Stomach (tissue), 9 donors: Measurements from ENCODE around the gene CCT4. TPM values are rescaled to one million over a fixed set of nuclear protein-coding genes. Genes with fewer than 3 reads are reported as not detected.

Experiments
- DNase-seq, 2 donors: peaks; one replicate each; pipeline versions ENCODE4 v3.0.0 to v3.0.0-alpha.2; 2013 to 2019
- H3K27ac ChIP-seq, 5 donors: fragments of 200-600 bp in 4 of 5; sonication (generic) in 4 of 5; one replicate each; pipeline ENCODE4 v1.5.1; 2013 to 2019; ENCODE audit warnings: mild to moderate bottlenecking in 1 of 5, moderate library complexity in 1 of 5
- H3K27me3 ChIP-seq, 3 donors: fragments of 200-600 bp; sonication (generic); one replicate each; pipeline ENCODE4 v1.5.1; 2017 to 2019; ENCODE audit warnings: mixed run types in 1 of 3
- H3K36me3 ChIP-seq, 4 donors: fragments of 200-600 bp; sonication (generic); 1 replicate in 3 of 4; 2 replicates in 1 of 4; pipeline ENCODE4 v1.5.1; 2016 to 2019
- H3K4me1 ChIP-seq, 4 donors: fragments of 200-600 bp; sonication (generic); one replicate each; pipeline ENCODE4 v1.5.1; 2016 to 2019
- H3K4me3 ChIP-seq, 4 donors: fragments of 200-600 bp; sonication (generic) in 3 of 4; one replicate each; pipeline ENCODE4 v1.5.1; 2016 to 2019; ENCODE audit warnings: mild to moderate bottlenecking in 1 of 4
- H3K9me3 ChIP-seq, 4 donors: fragments of 200-600 bp; sonication (generic); one replicate each; pipeline ENCODE4 v1.5.1; 2016 to 2019
- CTCF ChIP-seq, 7 experiments: fragments of 450-650 bp in 4 of 7; fragments of 200-600 bp in 3 of 7; sonication (generic) in 3 of 7; IDR thresholded peaks; one replicate each; pipeline ENCODE4 v1.5.1; 2016 to 2019; ENCODE audit warnings: antibody characterized with exemption in 7 of 7, control low read depth in 2 of 7, mild to moderate bottlenecking in 1 of 7
- EP300 ChIP-seq: sonication (generic); formaldehyde crosslinking; IDR thresholded peaks from one replicate; pipeline ENCODE4 v1.6.1; 2017; ENCODE audit warnings: antibody characterized with exemption
- POLR2A ChIP-seq, 4 donors: fragments of 450-650 bp; IDR thresholded peaks; one replicate each; pipeline ENCODE4 v1.6.1; 2016; ENCODE audit warnings: antibody characterized with exemption in 4 of 4, control low read depth in 2 of 4, mild to moderate bottlenecking in 1 of 4, moderate library complexity in 1 of 4
- POLR2AphosphoS5 ChIP-seq, 3 donors: sonication (generic); formaldehyde crosslinking; IDR thresholded peaks; one replicate each; pipeline ENCODE4 v1.6.1; 2016; ENCODE audit warnings: antibody characterized with exemption in 3 of 3
- WGBS, 5 donors: extraction: QIAGEN DNeasy Blood & Tissue Kit in 3 of 5; methylation state at CpG; one replicate each; pipeline versions ENCODE4 v1.1.5 to v1.1.7; 2013 to 2018; 5-methylcytosine and 5-hydroxymethylcytosine counted together
- intact Hi-C: fragments of 100-400 bp; cut with DNase I; formaldehyde crosslinking; loops from one replicate; pipeline ENCODE4 v1.15.1; 2023; ENCODE audit warnings: low total_unique reads
- polyA plus RNA-seq, 3 donors: library from polyadenylated mRNA; stranded (reverse); fragments of 200-250 nt; gene quantifications; one replicate each; pipeline ENCODE4 v1.2.3, GENCODE V29; 2013
- total RNA-seq, 5 donors: library from RNA; depleted of rRNA; stranded (reverse); fragments of >200 nt; gene quantifications; one replicate each; pipeline versions ENCODE4 v1.1.0 to v1.2.3, GENCODE V29; 2014 to 2016
- donor health status: healthy with polysubstance abuse.
- donor health status: Bipolar disorder and iron deficiency.
- donor health status: healthy.

The CCT4 gene
- total and polyA plus RNA-seq, 8 donors: 18.5 to 109 (median 62.4) TPM

DNA sequence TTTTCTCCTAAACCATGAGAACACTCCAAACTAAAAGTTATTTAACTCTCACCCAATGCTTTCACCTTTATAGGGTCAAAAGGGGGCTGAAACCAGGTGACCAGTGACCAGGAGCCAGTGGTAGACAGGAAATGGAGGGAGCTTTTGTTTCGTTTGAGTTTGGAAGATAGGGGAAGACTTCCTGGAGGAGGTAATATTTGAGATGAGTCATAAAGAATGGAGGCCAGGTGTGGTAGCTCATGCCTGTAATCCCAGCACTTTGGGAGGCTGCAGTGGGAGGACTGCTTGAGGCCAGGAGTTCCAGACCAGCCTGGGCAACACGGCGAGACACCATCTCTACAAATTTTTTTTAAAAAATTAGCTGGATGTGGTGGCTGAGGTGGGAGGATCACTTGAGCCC is 43.1 kb downstream of the CCT4 start:
- TF ChIP-seq POLR2AphosphoS5 (IDR thresholded peaks at IDR 0.05): no peak
- TF ChIP-seq CTCF (IDR thresholded peaks at IDR 0.05): no peak
- TF ChIP-seq EP300: no peak
- TF ChIP-seq POLR2A (IDR thresholded peaks at IDR 0.05): no peak
- WGBS, 5 donors: 76 to 86% (median 82%) methylated on average over 3 of the region's 3 CpGs
- Histone ChIP-seq H3K9me3 (no peaks in the 10 kb centered on the region), H3K27me3 (no peaks in the 10 kb centered on the region), H3K4me3 (no peak overlapping the region), H3K36me3 (peaks cover 0 to 51% (median 12%) of the 10 kb centered on the region in 4 donors), H3K4me1 (peaks cover 0 to 5% (median under 1%) of the 10 kb centered on the region in 4 donors), H3K27ac (no peak overlapping the region)
- intact Hi-C loops: no loop called here
- DNase-seq: no peak

- H3K4me3 ChIP-seq: no peak overlapping the region
- H3K27me3 ChIP-seq: no peaks in the 10 kb centered on the region
- no peaks in the 10 kb centered on the region for H3K9me3 ChIP-seq
- 92 to 97% (median 94%) methylated on average over 3 of the region's 3 CpGs for WGBS, 5 donors
- H3K4me1 ChIP-seq: no peaks in the 10 kb centered on the region
- intact Hi-C loops: no loop called here
- TF ChIP-seq EP300 (no peak), POLR2A (IDR thresholded peaks at IDR 0.05) (no peak), CTCF (IDR thresholded peaks at IDR 0.05) (no peak), POLR2AphosphoS5 (IDR thresholded peaks at IDR 0.05) (no peak)
- DNase-seq: no peak
- peaks cover 0 to 66% (median 20%) of the 10 kb centered on the region in 4 donors for H3K36me3 ChIP-seq
- H3K27ac ChIP-seq: no peak overlapping the region
Measured at GRCh38 chr2:61841286-61841685, 47.2 kb downstream of the CCT4 start.

GRCh38 chr2:61834893-61835292 is 53.6 kb downstream of the CCT4 start:
- no peak overlapping the region for H3K4me3 ChIP-seq
- no peak overlapping the region for H3K27ac ChIP-seq
- WGBS, 5 donors: 43 to 97% (median 86%) methylated on average over 1 of the region's 1 CpG
- intact Hi-C loops: no loop called here
- no peaks in the 10 kb centered on the region for H3K4me1 ChIP-seq
- no peaks in the 10 kb centered on the region for H3K27me3 ChIP-seq
- DNase-seq: no peak
- no peaks in the 10 kb centered on the region for H3K9me3 ChIP-seq
- TF ChIP-seq POLR2AphosphoS5 (IDR thresholded peaks at IDR 0.05) (no peak), POLR2A (IDR thresholded peaks at IDR 0.05) (no peak)
- peaks cover 0 to 28% (median 14%) of the 10 kb centered on the region in 4 donors for H3K36me3 ChIP-seq

GRCh38 chr2:61833971-61834370 is 54.5 kb downstream of the CCT4 start:
- H3K36me3 ChIP-seq: peaks cover 0 to 20% (median 10%) of the 10 kb centered on the region in 4 donors
- WGBS, 5 donors: 92 to 97% (median 94%) methylated on average over 1 of the region's 1 CpG
- no peaks in the 10 kb centered on the region for H3K4me1 ChIP-seq
- no peak overlapping the region for H3K4me3 ChIP-seq
- no peak for DNase-seq
- no peak for TF ChIP-seq CTCF (IDR thresholded peaks at IDR 0.05)
- intact Hi-C loops: no loop called here
- no peaks in the 10 kb centered on the region for H3K27me3 ChIP-seq
- H3K9me3 ChIP-seq: no peaks in the 10 kb centered on the region
- no peak overlapping the region for H3K27ac ChIP-seq

DNA sequence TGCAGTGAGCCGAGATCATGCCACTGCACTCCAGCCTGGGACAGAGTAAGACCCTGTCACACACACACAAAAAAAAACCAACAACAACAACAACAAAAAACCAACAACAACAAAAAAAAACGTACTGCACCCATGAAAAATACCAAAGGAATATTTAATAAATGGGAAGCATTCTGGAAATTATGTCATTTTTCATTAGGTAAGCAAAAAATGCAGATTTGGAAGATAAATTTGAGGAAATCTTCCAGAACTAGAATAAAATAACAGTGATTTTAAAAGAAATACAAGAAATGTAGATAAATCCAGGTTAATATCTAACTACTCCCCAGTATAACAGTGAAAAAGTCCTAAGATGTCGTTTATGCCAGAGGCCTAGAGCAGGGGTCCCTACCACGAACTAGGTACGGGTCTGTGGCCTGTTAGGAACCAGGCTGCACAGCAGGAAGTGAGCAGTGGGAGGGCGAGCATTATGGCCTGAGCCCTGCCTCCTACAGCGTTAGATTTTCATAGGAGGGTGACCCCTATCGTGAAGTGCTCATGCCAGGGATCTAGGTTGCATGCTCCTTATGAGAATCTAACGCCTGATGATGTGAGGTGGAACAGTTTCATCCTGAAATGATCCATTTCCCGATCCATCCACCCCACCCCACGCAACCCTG is 56.1 kb downstream of the CCT4 start:
- intact Hi-C loops: no loop called here
- Histone ChIP-seq H3K27me3 (no peaks in the 10 kb centered on the region), H3K4me3 (no peak overlapping the region), H3K9me3 (no peaks in the 10 kb centered on the region), H3K4me1 (no peaks in the 10 kb centered on the region), H3K36me3 (peaks cover 0 to 20% (median 10%) of the 10 kb centered on the region in 4 donors), H3K27ac (no peak overlapping the region)
- no peak for DNase-seq
- 82 to 89% (median 85%) methylated on average over 11 of the region's 11 CpGs for WGBS, 5 donors
- TF ChIP-seq POLR2AphosphoS5 (IDR thresholded peaks at IDR 0.05): no peak
- no peak for TF ChIP-seq POLR2A (IDR thresholded peaks at IDR 0.05)
- no peak for TF ChIP-seq CTCF (IDR thresholded peaks at IDR 0.05)
- TF ChIP-seq EP300: no peak
